Cerebellar cortex (tissue), 1 donor: ENCODE data around the gene HAUS8.
"Not testable (repeated sequence)": the region's sequence is repeated elsewhere in the genome, so short reads cannot be mapped to it uniquely, and the experiment has no call there.

ENCODE experiments used
- DNase-seq: peaks from one replicate; pipeline ENCODE4 v3.0.0-alpha.2; 2015; ENCODE audit warnings: low spot score

Gene HAUS8

DNA sequence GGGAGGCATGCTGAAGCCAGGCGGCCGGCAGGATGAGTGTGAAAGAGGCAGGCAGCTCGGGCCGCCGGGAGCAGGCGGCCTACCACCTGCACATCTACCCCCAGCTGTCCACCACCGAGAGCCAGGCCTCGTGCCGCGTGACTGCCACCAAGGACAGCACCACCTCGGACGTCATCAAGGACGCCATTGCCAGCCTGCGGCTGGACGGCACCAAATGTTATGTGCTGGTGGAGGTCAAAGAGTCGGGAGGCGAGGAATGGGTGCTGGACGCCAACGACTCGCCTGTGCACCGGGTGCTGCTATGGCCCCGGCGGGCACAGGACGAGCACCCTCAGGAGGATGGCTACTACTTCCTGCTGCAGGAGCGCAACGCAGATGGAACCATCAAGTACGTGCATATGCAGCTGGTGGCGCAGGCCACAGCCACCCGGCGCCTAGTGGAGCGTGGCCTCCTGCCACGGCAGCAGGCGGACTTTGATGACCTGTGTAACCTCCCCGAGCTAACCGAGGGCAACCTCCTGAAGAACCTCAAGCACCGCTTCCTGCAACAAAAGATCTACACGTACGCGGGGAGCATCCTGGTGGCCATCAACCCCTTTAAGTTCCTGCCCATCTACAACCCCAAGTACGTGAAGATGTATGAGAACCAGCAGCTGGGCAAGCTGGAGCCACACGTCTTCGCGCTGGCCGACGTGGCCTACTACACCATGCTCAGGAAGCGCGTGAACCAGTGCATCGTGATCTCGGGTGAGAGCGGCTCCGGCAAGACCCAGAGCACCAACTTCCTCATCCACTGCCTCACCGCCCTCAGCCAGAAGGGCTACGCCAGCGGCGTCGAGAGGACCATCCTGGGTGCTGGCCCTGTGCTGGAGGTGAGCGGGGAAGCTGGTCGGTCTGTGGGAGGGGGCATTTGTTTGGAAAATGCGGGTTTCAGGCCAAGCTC lies 26.7 kb upstream of the HAUS8 start:
- DNase-seq, result no peak

DNA sequence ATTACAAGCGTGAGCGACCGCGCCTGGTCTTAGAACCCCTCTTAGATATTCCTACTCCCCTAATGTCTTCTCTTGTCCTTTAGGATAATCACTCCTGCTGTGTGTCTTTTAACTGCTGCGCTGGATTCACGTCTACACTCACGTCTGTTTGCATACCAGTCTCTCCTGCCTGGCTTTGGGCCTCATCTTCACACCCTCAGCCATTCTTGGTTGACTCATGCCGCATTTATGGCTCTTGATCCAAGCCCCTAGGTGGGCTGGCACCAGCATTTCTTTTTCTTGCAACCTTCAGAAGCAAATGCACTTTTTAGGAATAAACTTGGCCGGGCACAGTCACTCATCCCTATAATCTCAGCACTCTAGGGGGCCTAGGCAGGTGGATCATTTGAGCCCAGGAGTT lies 23.1 kb upstream of the HAUS8 start:
- DNase-seq, result no peak

DNA sequence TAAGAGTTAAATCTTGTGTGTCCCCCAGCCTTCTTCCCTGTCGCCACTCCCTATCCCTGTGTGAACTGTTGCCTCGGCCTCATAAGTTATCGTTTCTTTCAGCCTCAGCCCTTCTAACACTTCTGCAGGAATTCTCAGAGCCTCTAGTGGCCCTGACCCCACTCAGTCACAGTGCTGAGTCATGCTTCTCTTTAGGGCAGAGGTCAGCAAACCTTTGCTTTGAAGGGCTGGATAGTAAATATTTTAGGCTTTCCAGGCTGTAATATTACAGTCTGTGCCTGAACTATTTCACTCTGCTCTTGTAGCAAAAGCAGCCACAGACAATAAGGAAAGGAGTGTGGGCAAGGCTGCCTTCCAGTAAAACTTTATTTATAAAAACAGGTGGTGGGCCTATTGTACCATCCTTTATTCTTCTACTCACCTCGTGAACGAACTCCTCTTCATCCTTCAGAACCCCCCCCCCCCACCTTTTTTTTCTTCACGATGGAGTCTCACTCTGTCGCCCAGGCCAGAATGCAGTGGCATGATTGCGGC lies 22.4 kb upstream of the HAUS8 start:
- DNase-seq, result no peak

DNA sequence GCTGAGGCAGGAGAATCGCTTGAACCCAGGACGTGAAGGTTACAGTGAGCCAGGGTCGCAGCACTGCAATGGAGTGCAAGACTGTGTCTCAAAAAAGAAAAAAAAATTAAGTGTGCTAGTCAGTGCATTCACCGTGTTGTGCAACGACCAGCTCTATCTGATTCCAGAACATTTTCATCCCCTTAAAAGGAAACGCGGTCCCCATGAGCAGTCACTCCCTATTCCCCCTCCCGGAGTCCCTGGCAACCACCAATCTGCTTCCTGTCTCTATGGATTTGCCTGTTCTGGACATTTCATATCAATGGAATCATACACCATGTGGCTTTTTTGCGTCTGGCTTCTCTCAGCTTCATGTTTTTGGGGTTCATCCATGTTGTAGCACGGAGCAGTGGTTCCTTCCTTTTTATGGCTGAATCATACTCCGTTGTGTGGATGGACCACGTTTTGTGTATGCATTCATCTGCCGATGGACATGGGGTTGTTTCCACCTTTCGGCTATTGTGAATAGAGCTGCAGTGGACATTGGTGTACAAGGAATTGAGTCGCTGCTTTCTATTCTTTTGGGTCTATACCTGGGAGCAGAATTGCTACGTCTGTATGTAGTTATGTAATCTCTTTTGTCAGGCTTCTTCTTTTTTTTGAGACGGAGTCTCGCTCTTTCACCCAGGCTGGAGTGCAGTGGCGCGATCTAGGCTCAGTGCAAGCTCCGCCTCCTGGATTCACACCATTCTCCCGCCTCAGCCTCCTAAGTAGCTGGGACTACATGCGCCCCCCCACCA lies 20.1 kb upstream of the HAUS8 start:
- no peak for DNase-seq

DNA sequence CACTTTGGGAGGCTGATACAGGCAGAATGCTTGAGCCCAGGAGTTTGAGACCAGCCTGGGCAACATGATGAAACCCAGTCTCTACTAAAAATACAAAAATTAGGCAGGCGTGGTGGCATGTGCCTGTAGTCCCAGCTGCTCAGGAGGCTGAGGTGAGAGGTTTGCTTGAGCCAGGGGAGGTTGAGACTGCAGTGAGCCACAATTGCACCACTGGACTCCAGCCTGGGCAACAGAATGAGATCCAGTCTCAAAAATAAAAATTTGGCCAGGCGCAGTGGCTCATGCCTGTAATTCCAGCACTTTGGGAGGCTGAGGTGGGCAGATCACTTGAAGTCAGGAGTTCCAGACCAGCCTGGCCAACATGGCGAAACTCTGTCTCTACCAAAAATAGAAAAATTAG lies 19.4 kb upstream of the HAUS8 start:
- DNase-seq, result not testable (repeated sequence)

DNA sequence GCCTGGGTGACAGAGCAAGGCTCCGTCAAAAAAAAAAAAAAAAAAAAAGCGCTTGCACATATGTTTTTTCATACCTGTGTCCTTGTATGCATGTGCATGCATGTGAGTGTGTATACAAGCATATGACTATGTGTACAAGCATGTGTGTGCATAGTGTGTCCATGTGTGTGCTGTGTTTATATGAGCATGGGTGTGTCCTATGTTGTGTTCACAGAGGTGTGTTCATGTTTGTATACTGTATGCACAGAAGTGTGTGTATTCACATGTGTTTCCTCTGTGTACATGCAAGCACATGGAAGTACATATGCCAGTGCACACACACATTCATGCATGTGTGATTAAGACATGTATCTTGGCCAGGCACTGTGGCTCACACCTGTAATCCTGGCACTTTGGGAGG lies 17.4 kb upstream of the HAUS8 start:
- DNase-seq, result no peak

DNA sequence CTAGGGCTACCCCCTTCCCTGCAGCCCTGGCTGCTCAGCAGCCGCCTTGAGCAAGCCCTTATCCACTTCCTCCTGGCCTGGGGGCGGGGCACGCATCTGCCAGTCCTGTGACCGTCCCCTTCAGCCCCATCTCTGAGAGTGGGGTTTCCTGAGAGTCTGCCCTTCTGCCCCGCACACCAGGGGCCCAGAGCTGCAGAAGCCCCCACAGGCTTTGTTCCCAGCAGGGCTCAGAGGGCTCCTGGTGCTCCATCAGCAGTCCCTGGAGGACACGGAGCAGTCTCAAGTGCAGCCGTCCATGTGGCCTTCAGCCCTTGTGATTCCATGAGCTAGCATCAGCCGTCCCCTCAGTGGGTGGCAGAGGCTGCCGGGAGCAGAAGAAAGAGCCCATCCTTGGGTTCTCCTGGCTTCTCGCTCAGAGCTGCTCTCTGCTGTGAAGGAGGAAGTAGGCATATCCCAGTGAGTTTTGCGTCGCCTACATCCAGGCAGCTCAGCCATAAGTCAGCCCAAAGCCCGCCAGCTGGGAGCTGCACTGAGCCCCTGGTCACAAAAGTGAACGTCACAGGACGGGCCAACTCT lies 16.6 kb upstream of the HAUS8 start:
- no peak for DNase-seq

DNA sequence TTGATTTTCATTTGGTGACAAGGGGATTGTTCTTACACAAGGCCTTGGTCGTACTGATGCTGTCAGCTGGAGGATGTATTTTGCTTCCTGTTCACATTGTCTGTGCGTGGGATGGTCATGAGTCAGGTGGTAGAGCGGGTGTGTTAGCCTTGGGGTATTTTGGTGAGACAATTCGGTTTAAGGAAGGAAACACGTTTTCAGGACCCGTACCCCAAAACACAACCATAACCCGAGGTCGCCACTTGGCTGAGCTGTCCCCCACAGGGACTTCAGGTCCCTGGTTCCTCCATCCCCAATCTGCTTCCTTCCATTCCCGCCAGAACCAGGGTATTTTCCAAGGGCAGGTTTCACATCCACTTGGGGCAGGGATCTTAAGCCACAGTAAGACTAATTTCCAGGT lies 15.3 kb upstream of the HAUS8 start:
- no peak for DNase-seq

DNA sequence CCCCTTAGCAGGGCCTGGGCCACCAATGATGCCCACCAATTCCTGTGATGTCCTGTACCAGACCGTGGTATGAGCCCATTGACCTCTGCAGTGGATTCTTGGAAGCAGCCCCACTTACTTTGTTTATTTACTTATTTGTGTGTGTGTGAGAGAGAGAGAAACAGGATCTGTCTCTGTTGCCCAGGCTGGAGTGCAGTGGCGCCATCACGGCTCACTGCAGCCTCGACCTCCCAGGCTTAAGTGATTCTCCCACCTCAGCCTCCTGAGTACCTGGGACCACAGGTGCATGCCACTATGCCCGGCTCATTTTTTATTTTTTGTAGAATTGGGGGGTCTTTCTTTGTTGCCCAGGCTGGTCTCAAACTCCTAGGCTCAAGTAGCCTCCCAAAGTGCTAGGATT lies 13.3 kb upstream of the HAUS8 start:
- no peak for DNase-seq

DNA sequence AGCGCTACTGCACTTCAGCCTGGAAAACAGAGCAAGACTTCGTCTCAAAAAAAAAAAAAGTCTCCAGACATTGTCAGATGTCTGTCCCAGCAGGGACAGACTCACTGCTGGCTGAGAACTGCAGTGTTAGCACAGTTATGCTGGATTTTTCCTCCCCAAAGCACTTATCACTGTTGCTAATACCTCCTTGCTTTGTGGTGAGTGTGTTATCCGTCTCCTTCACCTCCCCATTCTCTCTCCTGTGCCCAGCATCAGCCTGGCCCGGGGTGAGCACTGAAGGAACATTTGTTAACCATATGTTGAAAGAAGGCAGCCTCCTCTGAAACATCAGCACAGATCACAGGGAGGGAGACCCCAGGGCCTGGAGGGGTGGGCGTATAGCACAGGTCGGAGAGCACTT lies 11.6 kb upstream of the HAUS8 start:
- no peak for DNase-seq

DNA sequence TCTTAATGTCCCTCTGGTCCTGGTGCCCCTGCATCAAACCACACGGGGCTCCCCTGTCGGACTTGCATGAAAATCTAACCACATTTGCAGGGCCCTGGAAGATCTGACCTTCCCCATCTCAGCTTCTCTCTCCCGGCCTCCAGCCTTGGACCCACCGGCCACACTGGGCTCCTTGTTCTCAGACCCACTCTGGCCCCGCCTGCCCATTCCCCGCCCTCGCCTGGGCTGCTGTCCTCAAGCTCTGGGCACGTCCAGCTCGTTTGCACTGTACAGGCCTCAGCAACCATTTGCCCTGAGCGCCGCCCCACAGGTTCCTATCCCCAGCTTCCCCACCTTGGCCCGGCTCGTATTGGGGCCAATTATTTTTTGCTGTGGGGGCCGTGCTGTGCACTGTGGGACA lies 10.9 kb upstream of the HAUS8 start:
- DNase-seq, result no peak

DNA sequence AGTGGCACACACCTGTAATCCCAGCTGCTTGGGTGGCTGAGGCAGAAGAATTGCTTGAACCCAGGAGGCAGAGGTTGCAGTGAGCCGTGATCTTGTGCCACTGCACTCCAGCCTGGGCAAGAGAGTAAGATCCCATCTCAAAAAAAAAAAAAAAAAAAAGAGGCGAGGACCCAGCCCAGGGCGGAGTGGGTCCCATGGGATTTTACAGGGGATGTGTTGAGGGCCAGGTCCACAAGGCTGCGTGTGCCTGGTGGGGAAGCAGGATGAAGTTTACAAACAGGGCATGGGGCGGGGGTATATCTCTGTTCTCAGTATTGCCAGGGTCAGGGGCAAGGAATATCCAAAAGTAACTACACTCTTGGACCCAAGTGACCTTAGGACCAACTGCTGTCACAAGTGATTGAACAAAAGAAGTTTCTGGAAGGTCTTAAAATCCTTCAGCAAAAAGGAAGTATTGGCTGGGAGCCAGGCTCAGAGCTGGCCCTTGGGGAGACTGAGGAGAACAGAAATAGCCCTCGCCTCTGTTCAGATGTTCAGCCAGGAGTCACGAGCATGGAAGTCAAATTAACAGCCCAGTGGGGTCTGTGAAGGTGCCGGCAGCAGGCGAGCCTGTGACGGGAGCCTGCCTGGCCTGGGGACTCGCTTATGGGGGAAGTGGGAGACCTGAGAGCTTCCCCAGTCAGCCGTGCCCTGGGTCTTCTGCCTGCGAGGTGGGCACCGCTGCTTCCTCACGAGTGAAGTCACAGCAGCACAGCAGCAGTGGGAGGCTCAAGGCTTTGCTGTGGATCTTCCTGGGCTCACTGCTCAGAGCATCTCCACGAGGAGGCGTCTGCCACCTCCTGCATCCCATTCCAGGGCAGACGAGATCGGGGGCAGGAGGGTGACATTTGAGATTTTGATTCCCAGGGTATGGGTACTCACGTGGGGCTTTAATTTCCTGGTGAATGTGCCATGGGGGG lies 6.7 kb upstream of the HAUS8 start:
- no peak for DNase-seq

DNA sequence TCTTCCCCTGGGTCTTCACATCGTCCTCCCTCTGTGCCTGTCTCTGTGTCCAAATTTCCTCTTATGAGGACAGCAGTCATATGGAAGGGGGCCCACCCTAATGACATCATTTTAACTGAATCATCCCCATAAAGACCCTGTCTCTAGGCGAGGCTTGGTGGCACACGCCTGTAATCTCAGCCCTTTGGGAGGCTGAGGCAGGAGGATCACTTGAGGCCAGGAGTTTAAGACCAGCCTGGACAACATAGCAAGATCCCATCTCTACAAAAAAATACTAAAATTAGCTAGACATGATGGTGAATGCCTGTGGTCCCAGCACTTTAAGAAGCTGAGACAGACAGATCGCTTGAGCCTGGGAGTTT lies 5.2 kb upstream of the HAUS8 start:
- DNase-seq, result no peak

DNA sequence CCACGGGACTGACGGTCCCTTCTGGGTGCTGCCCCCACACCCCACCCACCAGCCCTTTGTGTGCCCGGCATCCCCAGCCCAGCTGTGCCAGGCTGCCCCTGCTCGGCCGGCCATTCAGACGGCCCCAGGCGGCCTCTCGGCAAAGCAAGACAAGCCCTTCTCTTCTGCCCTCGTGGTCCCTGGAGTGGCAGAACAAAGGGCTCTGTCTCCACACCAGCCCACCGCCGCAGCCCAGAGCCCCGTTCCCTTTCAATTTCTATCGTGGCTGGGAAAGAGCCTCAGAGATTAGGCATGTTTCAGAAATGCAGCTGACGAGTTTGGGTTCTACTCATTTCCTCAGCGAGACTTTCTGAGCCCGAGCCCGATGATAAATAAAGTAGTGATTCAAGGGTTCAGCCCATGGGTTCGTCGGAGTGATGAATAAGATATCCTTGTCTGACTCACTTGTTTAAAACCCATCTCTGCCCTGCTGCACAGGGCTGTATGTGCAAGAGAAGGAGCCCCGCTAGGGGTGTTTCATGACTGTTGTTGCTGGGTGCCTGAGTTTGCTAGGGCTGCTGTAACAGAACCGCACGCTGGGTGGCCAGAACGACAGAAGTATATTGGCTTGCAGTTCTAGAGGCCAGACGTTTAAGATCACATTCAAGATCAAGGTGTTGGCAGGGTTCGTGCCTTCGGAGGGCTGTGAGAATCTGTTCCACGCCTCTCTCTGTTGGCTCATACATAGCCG lies 4.6 kb upstream of the HAUS8 start:
- DNase-seq, result peak; percentile 53

DNA sequence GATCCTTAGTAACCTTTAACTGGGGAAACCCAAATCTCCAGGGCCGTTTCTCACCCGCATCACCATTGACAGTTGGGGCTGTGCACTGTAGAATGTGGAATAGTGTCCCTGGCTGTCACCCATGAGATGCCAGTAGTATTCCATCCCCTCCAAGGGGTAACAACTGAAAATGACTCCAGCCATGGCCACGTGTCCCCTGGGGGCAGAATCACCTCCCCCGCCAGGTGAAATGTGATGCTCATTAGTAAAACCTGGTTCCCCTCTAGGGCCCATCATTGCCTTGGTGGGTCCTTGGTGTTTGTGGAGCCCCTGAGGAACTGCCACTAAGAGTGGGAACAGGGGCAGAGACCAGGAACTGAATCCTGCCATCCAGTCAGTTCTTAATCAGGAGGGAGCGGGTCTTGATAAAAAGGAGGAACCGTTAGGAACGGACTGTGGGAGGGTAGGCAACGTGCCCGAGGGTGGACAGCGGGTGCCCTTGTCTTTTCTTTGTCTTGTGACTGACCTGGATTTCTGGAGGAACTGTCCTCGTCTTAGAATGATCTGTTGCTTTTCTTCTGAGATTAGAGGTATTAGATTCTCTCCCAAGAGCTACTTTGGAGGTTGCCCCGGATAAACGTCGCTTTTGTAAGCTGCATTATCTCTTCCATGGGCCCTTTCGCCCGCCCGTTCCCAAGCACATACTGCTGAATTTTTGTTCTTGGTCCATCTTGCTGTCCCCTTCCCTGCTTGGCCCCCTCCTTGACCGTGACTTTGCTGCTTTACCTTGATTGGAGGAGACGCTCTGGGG lies 3.9 kb upstream of the HAUS8 start:
- peak; percentile 12 for DNase-seq

DNA sequence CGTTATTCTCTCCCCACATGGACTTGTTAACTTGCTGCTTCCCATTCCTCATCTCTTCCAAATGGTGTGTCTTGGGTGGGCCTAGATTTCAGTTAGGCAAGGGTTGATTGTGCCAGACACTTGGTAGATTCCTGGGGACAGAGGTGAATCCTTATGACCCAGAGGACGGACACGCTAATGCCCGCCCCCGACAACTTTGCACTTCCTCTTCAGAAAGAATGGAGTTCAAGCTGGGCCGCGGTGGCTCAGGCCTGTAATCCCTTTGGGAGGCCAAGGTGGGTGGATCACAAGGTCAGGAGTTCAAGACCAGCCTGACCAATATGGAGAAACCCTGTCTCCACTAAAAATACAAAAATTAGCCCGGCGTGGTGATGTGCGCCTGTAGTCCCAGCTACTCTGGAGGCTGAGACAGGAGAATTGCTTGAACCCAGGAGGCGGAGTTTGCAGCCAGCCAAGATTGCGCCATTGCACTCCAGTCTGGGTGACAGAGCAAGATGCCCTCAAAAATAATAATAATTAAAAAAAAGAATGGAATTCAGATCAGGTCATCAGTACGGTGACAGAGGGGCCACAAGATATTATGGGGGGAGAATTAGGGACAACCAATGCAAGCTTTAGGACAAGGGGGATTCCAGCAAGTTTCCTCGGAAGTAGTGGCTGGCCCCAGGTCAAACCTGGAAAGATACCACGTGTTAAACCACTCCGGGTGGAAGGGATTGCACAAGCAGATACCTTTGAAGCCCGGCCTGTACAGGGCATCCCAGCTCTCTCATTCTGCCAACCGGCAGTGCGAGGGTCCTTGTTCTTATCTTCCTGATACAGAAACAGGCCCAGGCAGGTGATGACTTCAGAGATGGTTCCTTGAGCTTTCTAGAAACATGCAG lies 3.0 kb upstream of the HAUS8 start:
- no peak for DNase-seq

DNA sequence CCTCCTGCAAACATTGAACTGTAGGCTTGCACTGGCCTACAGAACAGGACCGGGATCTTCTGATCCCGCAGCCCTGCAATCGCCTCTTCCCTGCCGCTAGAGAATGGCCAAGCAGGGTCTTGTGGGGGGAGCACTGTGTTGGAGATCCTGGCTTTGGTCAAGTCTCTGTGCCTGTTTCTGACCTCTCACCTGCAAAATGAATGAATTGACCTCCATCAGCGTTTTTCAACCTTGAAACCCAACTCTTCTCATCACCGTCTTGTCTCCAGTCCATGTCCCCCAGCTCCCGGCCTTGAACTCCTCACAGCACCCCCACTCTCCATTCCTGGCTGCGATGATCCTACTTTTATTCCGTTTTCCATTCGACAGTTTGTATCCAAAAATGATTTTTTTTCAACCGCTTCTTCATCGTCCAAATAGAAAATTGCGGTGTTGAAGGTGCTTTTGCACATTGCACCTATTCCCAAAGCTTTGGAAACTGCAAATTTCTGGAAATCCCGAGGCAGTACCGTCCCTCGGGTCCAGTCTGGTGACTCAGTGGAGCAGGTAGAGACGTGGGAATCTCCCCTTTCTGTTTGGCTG lies 2.3 kb upstream of the HAUS8 start:
- no peak for DNase-seq

DNA sequence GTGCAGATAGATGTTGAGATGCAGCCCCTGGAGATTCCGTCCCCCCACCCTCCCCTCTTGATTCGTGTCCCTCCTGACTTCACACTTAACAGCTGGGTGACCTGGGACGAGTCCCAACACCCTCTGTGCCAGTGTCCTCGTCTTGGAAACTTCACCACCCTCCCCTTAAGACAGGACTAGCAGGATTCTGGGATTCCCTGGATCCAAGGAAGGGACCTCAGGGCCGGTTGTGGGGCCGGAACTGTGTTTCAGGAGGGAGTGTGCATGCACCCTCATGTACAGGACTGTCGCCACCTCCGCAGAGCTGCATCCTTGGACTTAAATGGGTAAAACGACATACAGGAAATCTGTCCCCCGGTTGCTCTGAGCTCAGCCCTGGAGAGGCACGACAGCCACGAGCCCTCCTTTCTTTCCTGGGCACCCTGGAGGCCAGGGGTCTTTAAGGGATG lies 1.3 kb upstream of the HAUS8 start:
- peak; percentile 31 for DNase-seq
